Measurements from ENCODE around the gene CBARP. TPM values are rescaled to one million over a fixed set of nuclear protein-coding genes. Genes with fewer than 3 reads are reported as not detected.

Gene CBARP
- total RNA-seq, 1 experiment from 2014 or later, result 28.4 TPM

- no peak overlapping the region for H3K4me2 ChIP-seq (ENCODE audit: insufficient read depth, insufficient read length, low read length)
- H3K27ac ChIP-seq (ENCODE audit: insufficient read length, low read depth, low read length), result no peak overlapping the region
- no CpG with 5 or more reads among the region's 26 CpGs for WGBS (ENCODE audit: extremely low coverage, insufficient read length, low lambda C conversion rate)
Observed at GRCh38 chr19:1245494-1246264, 7.9 kb upstream of the CBARP start.

More at GRCh38 chr19:1245494-1246264, 7.9 kb upstream of the CBARP start:
- Mint-ChIP-seq H3K36me3 (ENCODE audit: insufficient read depth in 1 of 3, low read depth in 3 of 3) (peaks cover 0 to 4% (median 0%) of the 10 kb centered on the region in 3 experiments; a peak in 3 of 7 replicates), H3K9me3 (no peaks in the 10 kb centered on the region), H3K4me3 (no peak overlapping the region), H3K27ac (no peak overlapping the region; a peak in 1 of 7 replicates), H3K4me1 (peaks cover 5 to 16% of the 10 kb centered on the region in 2 experiments), H3K27me3 (ENCODE audit: low read depth) (no peaks in the 10 kb centered on the region; the same call in 1 of the 2 replicates)
- Histone ChIP-seq H4K91ac (ENCODE audit: insufficient read length, low read depth, low read length) (no peak overlapping the region), H2BK15ac (ENCODE audit: low read depth, low read length) (no peak overlapping the region), H3K79me1 (ENCODE audit: insufficient read depth, low read depth, low read length, poor library complexity, severe bottlenecking) (no peaks in the 10 kb centered on the region), H3K9ac (ENCODE audit: extremely low read depth, insufficient read length, low read length) (no peak overlapping the region), H3K23me2 (ENCODE audit: insufficient read length, low read depth, low read length, poor library complexity, severe bottlenecking) (no peaks in the 10 kb centered on the region), H3K79me2 (ENCODE audit: insufficient read depth, low read length) (no peaks in the 10 kb centered on the region; the same call in 1 of the 2 replicates), H3T11ph (ENCODE audit: low read length) (no peak overlapping the region), H3K18ac (ENCODE audit: insufficient read length, low read depth, low read length) (no peak overlapping the region), H4K8ac (replicated peaks; ENCODE audit: insufficient read length, low read depth, low read length) (no peak overlapping the region), H2BK20ac (ENCODE audit: low read depth, low read length, poor library complexity, severe bottlenecking) (no peak overlapping the region), H3K27me3 (ENCODE audit: insufficient read depth, low read length) (no peaks in the 10 kb centered on the region), H2BK120ac (ENCODE audit: low read depth, low read length, poor library complexity, severe bottlenecking) (no peak overlapping the region), H3K9me3 (ENCODE audit: control insufficient read depth, low read depth, low read length) (no peaks in the 10 kb centered on the region), H4K5ac (ENCODE audit: insufficient read length, low read depth, low read length) (no peak overlapping the region), H4K20me1 (ENCODE audit: control insufficient read depth, insufficient read depth, insufficient read length) (no peaks in the 10 kb centered on the region), H2AFZ (ENCODE audit: low read length) (no peak overlapping the region), H2BK12ac (ENCODE audit: insufficient read length, low read depth, low read length) (no peak overlapping the region), H3K23ac (ENCODE audit: insufficient read length, low read depth, low read length) (no peak overlapping the region), H3K4me1 (ENCODE audit: insufficient read depth, low read length) (no peaks in the 10 kb centered on the region), H3K4ac (ENCODE audit: low read depth, low read length) (no peak overlapping the region), H2BK5ac (ENCODE audit: insufficient read length, low read length) (no peak overlapping the region), H3K14ac (ENCODE audit: insufficient read depth, low read length) (no peak overlapping the region), H2AK5ac (ENCODE audit: insufficient read length, low read length) (no peak overlapping the region), H3K56ac (ENCODE audit: insufficient read length, low read depth, low read length) (no peak overlapping the region)
- TF ChIP-seq CTCF (conservative IDR thresholded peaks at IDR 0.05), result no peak
- no peak for DNase-seq

All from H9 (cell line).